IMR-90 (cell line): ENCODE measurements around the gene SNAP23. TPM values are rescaled to one million over a fixed set of nuclear protein-coding genes. Genes with fewer than 3 reads are reported as not detected.

Experiments
- ATAC-seq: fragments of 200-7000 bp; cut with Tn5 transposase; 2 replicates; pipeline ENCODE4 v1.9.1; 2020; ENCODE audit warnings: low read depth, mild to moderate bottlenecking, moderate library complexity
- BruUV-seq: library from RNA; stranded (reverse); fragments of 400-500 nt; replicated peaks from 2 replicates; lab custom pipeline; 2021; lab: Mats Ljungman, UMichigan
- CTCF ChIA-PET: fragments of 300-600 bp; formaldehyde crosslinking; extraction: SDS; loops from one replicate; lab custom pipeline; 2021; ENCODE audit warnings: antibody characterized with exemption; lab: Yijun Ruan, JAX
- POLR2A ChIA-PET: fragments of 300-600 bp; sonication (Branson Sonifier 250); formaldehyde crosslinking; loops from one replicate; lab custom pipeline; 2022; ENCODE audit warnings: antibody characterized with exemption; ENCODE audit not compliant: unreplicated experiment; lab: Charles Lee
- DNase-seq: peaks from one replicate; pipeline ENCODE4 v3.0.0; 2013
- H2AFZ ChIP-seq: replicated peaks from 2 replicates; pipeline ENCODE3; 2013; ENCODE audit warnings: low read length, mild to moderate bottlenecking; ENCODE audit not compliant: poor library complexity
- H2AK5ac ChIP-seq: 2 replicates; pipeline ENCODE4 v1.6.1; 2013; ENCODE audit warnings: low read depth, low read length, inconsistent platforms
- H2AK9ac ChIP-seq: replicated peaks from 2 replicates; pipeline ENCODE3; 2013; ENCODE audit warnings: mild to moderate bottlenecking, low read depth, low read length, moderate library complexity; ENCODE audit not compliant: poor library complexity
- H2BK120ac ChIP-seq: 2 replicates; pipeline ENCODE4 v1.6.1; 2013; ENCODE audit warnings: low read depth, low read length, inconsistent platforms
- H2BK15ac ChIP-seq: 3 replicates; pipeline ENCODE4 v1.6.1; 2013; ENCODE audit warnings: low read depth, low read length, inconsistent platforms
- H2BK20ac ChIP-seq: 2 replicates; pipeline ENCODE4 v1.6.1; 2013; ENCODE audit warnings: low read depth, mild to moderate bottlenecking, inconsistent platforms, low read length, moderate library complexity
- H2BK5ac ChIP-seq: 2 replicates; pipeline ENCODE4 v1.6.1; 2013; ENCODE audit warnings: mild to moderate bottlenecking, low read depth, low read length, inconsistent platforms; ENCODE audit not compliant: poor library complexity, severe bottlenecking
- H3K14ac ChIP-seq: replicated peaks from 2 replicates; pipeline ENCODE4 v1.6.1; 2013; ENCODE audit warnings: low read depth, low read length, inconsistent platforms
- H3K18ac ChIP-seq: 2 replicates; pipeline ENCODE4 v1.6.1; 2013; ENCODE audit warnings: low read depth, low read length, control low read depth
- H3K23ac ChIP-seq: 2 replicates; pipeline ENCODE4 v1.6.1; 2013; ENCODE audit warnings: low read depth, low read length, inconsistent platforms
- H3K27ac ChIP-seq: 2 replicates; pipeline ENCODE4 v1.5.1; 2013; ENCODE audit warnings: mild to moderate bottlenecking, control low read depth, low read length; ENCODE audit not compliant: insufficient read depth
- H3K27me3 ChIP-seq: 2 replicates; pipeline ENCODE4 v1.6.1; 2013; ENCODE audit warnings: low read length; ENCODE audit not compliant: control insufficient read depth, insufficient read depth
- H3K36me3 ChIP-seq: 2 replicates; pipeline ENCODE4 v1.6.1; 2013; ENCODE audit warnings: low read length, mixed read lengths; ENCODE audit not compliant: control insufficient read depth, insufficient read depth
- H3K4ac ChIP-seq: 2 replicates; pipeline ENCODE4 v1.6.1; 2013; ENCODE audit warnings: low read depth, low read length, inconsistent platforms
- H3K4me1 ChIP-seq: 2 replicates; pipeline ENCODE4 v1.6.1; 2013; ENCODE audit warnings: low read length, mixed read lengths; ENCODE audit not compliant: control insufficient read depth, insufficient read depth
- H3K4me2 ChIP-seq: 2 replicates; pipeline ENCODE4 v1.6.1; 2013; ENCODE audit warnings: low read depth, mild to moderate bottlenecking, control low read depth, low read length, moderate library complexity
- H3K4me3 ChIP-seq: 2 replicates; pipeline ENCODE4 v1.5.1; 2013; ENCODE audit warnings: low read depth, mild to moderate bottlenecking, control low read depth, low read length, moderate library complexity; ENCODE audit not compliant: insufficient read depth
- H3K56ac ChIP-seq: 2 replicates; pipeline ENCODE4 v1.6.1; 2013; ENCODE audit warnings: low read length, inconsistent platforms; ENCODE audit not compliant: insufficient read depth; ENCODE audit errors: extremely low read depth
- H3K79me1 ChIP-seq, 2 experiments: 2 replicates each; pipeline ENCODE4 v1.6.1; 2013; ENCODE audit warnings: low read length in 2 of 2, inconsistent platforms in 1 of 2, low read depth in 1 of 2
- H3K9ac ChIP-seq: 2 replicates; pipeline ENCODE4 v1.6.1; 2013; ENCODE audit warnings: low read depth, low read length, control low read depth
- H3K9me1 ChIP-seq: 2 replicates; pipeline ENCODE4 v1.6.1; 2013; ENCODE audit warnings: low read length, inconsistent platforms; ENCODE audit not compliant: insufficient read depth
- H3K9me3 ChIP-seq: 2 replicates; pipeline ENCODE4 v1.6.1; 2013; ENCODE audit warnings: low read length; ENCODE audit not compliant: control insufficient read depth, insufficient read depth
- H4K20me1 ChIP-seq: 2 replicates; pipeline ENCODE4 v1.6.1; 2013; ENCODE audit warnings: low read length, inconsistent platforms; ENCODE audit not compliant: insufficient read depth
- H4K5ac ChIP-seq: 2 replicates; pipeline ENCODE4 v1.6.1; 2013; ENCODE audit warnings: mild to moderate bottlenecking, low read depth, low read length, control low read depth
- H4K8ac ChIP-seq, 2 experiments: 2 replicates each; pipeline ENCODE4 v1.6.1; 2013; ENCODE audit warnings: low read depth in 2 of 2, low read length in 2 of 2, control low read depth in 1 of 2, inconsistent platforms in 1 of 2
- H4K91ac ChIP-seq: 2 replicates; pipeline ENCODE4 v1.6.1; 2013; ENCODE audit warnings: low read depth, low read length, inconsistent platforms; ENCODE audit not compliant: insufficient read depth
- BHLHE40 ChIP-seq: fragments of 150-350 bp; IDR thresholded peaks from 2 replicates; pipeline ENCODE4 v1.6.1; 2016; ENCODE audit warnings: mild to moderate bottlenecking, low read depth, low read length
- CEBPB ChIP-seq: IDR thresholded peaks from 2 replicates; pipeline ENCODE4 v1.6.1; 2012; ENCODE audit warnings: low read depth, low read length, improper control_type of control experiment
- CHD1 ChIP-seq: IDR thresholded peaks from 2 replicates; pipeline ENCODE4 v1.6.1; 2012; ENCODE audit warnings: low read depth, low read length, improper control_type of control experiment
- FOS ChIP-seq: fragments of 150-350 bp; IDR thresholded peaks from 2 replicates; pipeline ENCODE4 v1.6.1; 2016; ENCODE audit warnings: low read depth, low read length
- MAFK ChIP-seq: IDR thresholded peaks from 2 replicates; pipeline ENCODE4 v1.6.1; 2012; ENCODE audit warnings: low read depth, low read length, improper control_type of control experiment
- MAZ ChIP-seq: IDR thresholded peaks from 2 replicates; pipeline ENCODE4 v1.6.1; 2012; ENCODE audit warnings: low read depth, mild to moderate bottlenecking, low read length, improper control_type of control experiment, moderate library complexity, borderline replicate concordance
- MXI1 ChIP-seq: IDR thresholded peaks from 2 replicates; pipeline ENCODE4 v1.6.1; 2012; ENCODE audit warnings: low read depth, mild to moderate bottlenecking, low read length, moderate library complexity, borderline replicate concordance
- POLR2A ChIP-seq: IDR thresholded peaks from 2 replicates; pipeline ENCODE4 v1.6.1; 2012; ENCODE audit warnings: mild to moderate bottlenecking, low read depth, low read length
- RAD21 ChIP-seq: IDR thresholded peaks from 2 replicates; pipeline ENCODE4 v1.6.1; 2012; ENCODE audit warnings: low read length, improper control_type of control experiment
- RCOR1 ChIP-seq: IDR thresholded peaks from 2 replicates; pipeline ENCODE4 v1.6.1; 2012; ENCODE audit warnings: mild to moderate bottlenecking, low read length, improper control_type of control experiment; ENCODE audit not compliant: insufficient replicate concordance
- RFX5 ChIP-seq: IDR thresholded peaks from 2 replicates; pipeline ENCODE4 v1.8.0; 2012; ENCODE audit warnings: low read depth, mild to moderate bottlenecking, low read length, moderate library complexity
- SMC3 ChIP-seq: fragments of 150-350 bp; IDR thresholded peaks from 2 replicates; pipeline ENCODE4 v1.6.1; 2016; ENCODE audit warnings: low read depth, mild to moderate bottlenecking, antibody characterized with exemption, low read length, moderate library complexity
- WGBS, 2 experiments: methylation state at CpG; one replicate each; pipeline versions ENCODE4 v1.1.5 to v1.1.7; 2013; ENCODE audit warnings: missing lambda C conversion rate in 2 of 2; ENCODE audit not compliant: insufficient read length in 1 of 2; ENCODE audit errors: extremely low coverage in 2 of 2; 5-methylcytosine and 5-hydroxymethylcytosine counted together
- dilution Hi-C: fragments of 300-500 bp; cut with HindIII; formaldehyde crosslinking; loops from one replicate; pipeline ENCODE4 v1.14.3; 2018; ENCODE audit warnings: low sequenced_read_pairs; ENCODE audit not compliant: unreplicated experiment
- in situ Hi-C: fragments of 300-500 bp; cut with MboI; formaldehyde crosslinking; loops from 3 replicates; pipeline ENCODE4 v1.14.3; 2019; ENCODE audit warnings: low sequenced_read_pairs, inconsistent platforms, mixed read lengths
- intact Hi-C: fragments of 100-400 bp; cut with micrococcal nuclease; formaldehyde crosslinking; loops from 2 replicates; pipeline ENCODE4 v1.10.0; 2022
- polyA plus RNA-seq, 3 experiments: library from polyadenylated mRNA; depleted of rRNA; stranded (reverse); fragments of >200 nt; gene quantifications; 2 replicates each; pipeline ENCODE4 v1.2.3, GENCODE V29; 2012; ENCODE audit warnings: low replicate concordance in 1 of 3
- total RNA-seq: library from RNA; depleted of rRNA; stranded (reverse); fragments of >200 nt; gene quantifications from 2 replicates; pipeline ENCODE4 v1.2.3, GENCODE V29; 2012
- TF ChIP-seq, protein P1 (sequence below): conservative IDR thresholded peaks from 2 replicates; pipeline ENCODE4 v1.5.1; 2012; ENCODE audit warnings: mild to moderate bottlenecking, low read depth, low read length, improper control_type of control experiment
- TF ChIP-seq, protein P2 (sequence below): fragments of 150-350 bp; IDR thresholded peaks from 2 replicates; pipeline ENCODE4 v1.6.1; 2017; ENCODE audit warnings: mild to moderate bottlenecking, antibody characterized with exemption, low read length, low read depth

Gene SNAP23
- total and polyA plus RNA-seq, 2 of the 4 experiments (the other 2 are of a cell fraction): 36.0 to 45.5 TPM

DNA sequence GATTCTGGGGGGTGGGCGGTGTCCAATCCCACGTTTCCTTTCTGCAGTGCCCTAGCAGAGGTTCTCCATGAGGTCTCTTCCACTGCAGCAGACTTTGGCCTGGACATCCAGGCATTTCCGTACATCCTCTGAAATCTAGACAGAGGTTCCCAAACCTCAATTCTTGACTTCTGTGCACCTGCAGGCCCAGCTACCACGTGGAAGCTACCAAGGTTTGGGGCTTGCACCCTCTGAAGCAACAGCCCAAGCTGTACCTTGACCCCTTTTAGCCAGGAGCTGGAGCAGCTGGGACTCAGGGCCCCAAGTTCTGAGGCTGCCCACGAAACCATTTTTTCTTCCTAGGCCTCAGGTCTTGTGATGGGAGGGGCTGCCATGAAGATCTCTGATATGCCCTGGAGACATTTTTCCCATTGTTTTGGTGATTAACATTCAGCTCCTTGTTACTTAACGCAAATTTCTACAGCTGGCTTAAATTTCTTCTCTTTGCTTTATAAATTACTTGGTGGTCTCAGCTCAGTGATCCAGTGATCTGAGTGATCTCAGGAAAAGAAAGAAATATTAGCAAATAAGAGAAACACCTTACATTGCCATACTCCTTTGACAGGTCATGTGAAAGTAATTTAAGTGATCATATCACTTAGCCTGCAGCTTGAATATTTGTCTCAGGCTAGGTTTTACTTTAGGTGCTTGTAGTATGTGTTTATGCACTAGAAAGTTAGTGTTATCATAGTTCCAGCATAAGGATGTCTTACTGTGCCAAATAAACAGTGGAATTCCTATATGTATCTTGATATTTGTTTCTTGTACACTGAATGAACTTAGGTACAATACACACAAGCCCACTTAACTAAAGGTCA, 3.0 kb downstream of the SNAP23 start:
- peaks cover 4% of the 10 kb centered on the region; the same call in 1 of the 2 replicates for H4K20me1 ChIP-seq
- no peak overlapping the region for H2BK20ac ChIP-seq
- no peak overlapping the region for H2AFZ ChIP-seq
- H4K8ac ChIP-seq: no peak overlapping the region
- BruUV-seq: no TSS peak
- no peak for DNase-seq
- no peak overlapping the region for H3K4me3 ChIP-seq
- intact Hi-C loops (no loop called here), in situ Hi-C loops (no loop called here), dilution Hi-C loops (no loop called here)
- WGBS, 2 experiments: 80% methylated on average over 1 of the region's 6 CpGs; no CpG with 5 or more reads in 1 of the 2 experiments
- no peak overlapping the region for H2AK5ac ChIP-seq
- ChIA-PET CTCF (no interaction called here), POLR2A (no interaction called here)
- no peak overlapping the region for H2BK5ac ChIP-seq
- peaks cover 30 to 68% of the 10 kb centered on the region in 2 experiments for H3K79me1 ChIP-seq
- H3K27ac ChIP-seq: no peak overlapping the region
- H3K14ac ChIP-seq: no peak overlapping the region
- no peaks in the 10 kb centered on the region for H3K27me3 ChIP-seq
- H3K9me3 ChIP-seq: no peaks in the 10 kb centered on the region
- H3K9ac ChIP-seq: no peak overlapping the region
- no peaks in the 10 kb centered on the region for H3K36me3 ChIP-seq
- no peak overlapping the region for H3K4me2 ChIP-seq
- peaks cover 7% of the 10 kb centered on the region; the same call in 1 of the 2 replicates for H3K4me1 ChIP-seq
- TF ChIP-seq MAFK: no peak
- no peak for TF ChIP-seq RAD21
- no peak for TF ChIP-seq CEBPB
- TF ChIP-seq, protein P1, sequence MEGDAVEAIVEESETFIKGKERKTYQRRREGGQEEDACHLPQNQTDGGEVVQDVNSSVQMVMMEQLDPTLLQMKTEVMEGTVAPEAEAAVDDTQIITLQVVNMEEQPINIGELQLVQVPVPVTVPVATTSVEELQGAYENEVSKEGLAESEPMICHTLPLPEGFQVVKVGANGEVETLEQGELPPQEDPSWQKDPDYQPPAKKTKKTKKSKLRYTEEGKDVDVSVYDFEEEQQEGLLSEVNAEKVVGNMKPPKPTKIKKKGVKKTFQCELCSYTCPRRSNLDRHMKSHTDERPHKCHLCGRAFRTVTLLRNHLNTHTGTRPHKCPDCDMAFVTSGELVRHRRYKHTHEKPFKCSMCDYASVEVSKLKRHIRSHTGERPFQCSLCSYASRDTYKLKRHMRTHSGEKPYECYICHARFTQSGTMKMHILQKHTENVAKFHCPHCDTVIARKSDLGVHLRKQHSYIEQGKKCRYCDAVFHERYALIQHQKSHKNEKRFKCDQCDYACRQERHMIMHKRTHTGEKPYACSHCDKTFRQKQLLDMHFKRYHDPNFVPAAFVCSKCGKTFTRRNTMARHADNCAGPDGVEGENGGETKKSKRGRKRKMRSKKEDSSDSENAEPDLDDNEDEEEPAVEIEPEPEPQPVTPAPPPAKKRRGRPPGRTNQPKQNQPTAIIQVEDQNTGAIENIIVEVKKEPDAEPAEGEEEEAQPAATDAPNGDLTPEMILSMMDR: no peak
- no peak for TF ChIP-seq BHLHE40
- TF ChIP-seq CHD1: no peak
- TF ChIP-seq RFX5: no peak
- no peak for TF ChIP-seq POLR2A
- TF ChIP-seq MAZ: no peak
- TF ChIP-seq SMC3: no peak
- TF ChIP-seq, protein P2, sequence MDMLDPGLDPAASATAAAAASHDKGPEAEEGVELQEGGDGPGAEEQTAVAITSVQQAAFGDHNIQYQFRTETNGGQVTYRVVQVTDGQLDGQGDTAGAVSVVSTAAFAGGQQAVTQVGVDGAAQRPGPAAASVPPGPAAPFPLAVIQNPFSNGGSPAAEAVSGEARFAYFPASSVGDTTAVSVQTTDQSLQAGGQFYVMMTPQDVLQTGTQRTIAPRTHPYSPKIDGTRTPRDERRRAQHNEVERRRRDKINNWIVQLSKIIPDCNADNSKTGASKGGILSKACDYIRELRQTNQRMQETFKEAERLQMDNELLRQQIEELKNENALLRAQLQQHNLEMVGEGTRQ: no peak
- no peak for TF ChIP-seq FOS
- TF ChIP-seq RCOR1: no peak
- no peak for TF ChIP-seq MXI1
- no peak overlapping the region for H3K23ac ChIP-seq
- no peak overlapping the region for H4K91ac ChIP-seq
- no peak overlapping the region for H3K4ac ChIP-seq
- H2BK15ac ChIP-seq: no peak overlapping the region
- ATAC-seq: no peak
- H2AK9ac ChIP-seq: no peak overlapping the region
- H2BK120ac ChIP-seq: no peak overlapping the region
- peaks cover 13% of the 10 kb centered on the region for H3K9me1 ChIP-seq
- no peak overlapping the region for H3K56ac ChIP-seq
- H4K5ac ChIP-seq: no peak overlapping the region
- no peak overlapping the region for H3K18ac ChIP-seq
